Measurements from ENCODE around the gene WNT3A.
"Not testable (repeated sequence)": the region's sequence is repeated elsewhere in the genome, so short reads cannot be mapped to it uniquely, and the experiment has no call there.

- TF ChIP-seq POLR2A, CTCF (IDR thresholded peaks at IDR 0.05): not testable (repeated sequence)
These were observed 35.0 kb upstream of the WNT3A start for GRCh38 chr1:227971643-227972282.
